Upper lobe of left lung (tissue), 4 donors: ENCODE results near the gene PPAT.

Experiments used
- CTCF ChIP-seq, 6 experiments: fragments of 450-650 bp in 4 of 6; fragments of 200-600 bp in 2 of 6; sonication (generic) in 2 of 6; IDR thresholded peaks; one replicate each; pipeline ENCODE4 v1.5.1; 2016 to 2019; ENCODE audit warnings: antibody characterized with exemption in 6 of 6
- POLR2A ChIP-seq, 4 donors: fragments of 450-650 bp; IDR thresholded peaks; one replicate each; pipeline ENCODE4 v1.5.1; 2016 to 2017; ENCODE audit warnings: antibody characterized with exemption in 4 of 4, mild to moderate bottlenecking in 2 of 4
- POLR2AphosphoS5 ChIP-seq, 2 donors: sonication (generic); formaldehyde crosslinking; IDR thresholded peaks; one replicate each; pipeline ENCODE4 v1.5.1; 2017; ENCODE audit warnings: antibody characterized with exemption in 2 of 2

DNA sequence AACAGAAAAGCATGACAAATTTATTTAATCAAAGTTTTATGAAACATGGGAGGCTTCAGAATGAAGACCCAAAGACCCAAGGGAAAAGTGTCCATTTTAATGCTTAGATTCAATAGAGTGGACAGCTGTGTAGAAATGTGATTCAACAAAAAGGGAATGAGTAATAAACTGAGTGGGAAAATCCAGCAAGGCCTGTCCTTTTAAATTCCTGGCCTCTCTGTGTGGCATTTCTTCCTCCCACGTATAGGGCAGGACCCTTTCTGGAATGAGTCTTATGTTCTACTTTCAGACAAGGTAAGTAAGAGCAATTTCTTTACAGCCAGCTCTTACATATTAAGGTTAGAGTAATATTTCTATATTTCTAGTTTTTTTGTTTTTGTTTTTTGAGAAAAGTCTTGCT lies 62.6 kb downstream of the PPAT start:
- TF ChIP-seq CTCF (IDR thresholded peaks at IDR 0.05): no peak
- TF ChIP-seq POLR2AphosphoS5 (IDR thresholded peaks at IDR 0.05): no peak
- no peak for TF ChIP-seq POLR2A (IDR thresholded peaks at IDR 0.05)
